Stomach (tissue), 4 donors: ENCODE results near the gene GGT7.

Source experiments
- EP300 ChIP-seq: sonication (generic); formaldehyde crosslinking; IDR thresholded peaks from one replicate; pipeline ENCODE4 v1.6.1; 2017; ENCODE audit warnings: antibody characterized with exemption
- POLR2AphosphoS5 ChIP-seq, 3 donors: sonication (generic); formaldehyde crosslinking; IDR thresholded peaks; one replicate each; pipeline ENCODE4 v1.6.1; 2016; ENCODE audit warnings: antibody characterized with exemption in 3 of 3
- TF ChIP-seq, protein P1 (sequence below), 7 experiments: fragments of 450-650 bp in 4 of 7; fragments of 200-600 bp in 3 of 7; sonication (generic) in 3 of 7; IDR thresholded peaks; one replicate each; pipeline ENCODE4 v1.5.1; 2016 to 2019; ENCODE audit warnings: antibody characterized with exemption in 7 of 7, control low read depth in 2 of 7, mild to moderate bottlenecking in 1 of 7

DNA sequence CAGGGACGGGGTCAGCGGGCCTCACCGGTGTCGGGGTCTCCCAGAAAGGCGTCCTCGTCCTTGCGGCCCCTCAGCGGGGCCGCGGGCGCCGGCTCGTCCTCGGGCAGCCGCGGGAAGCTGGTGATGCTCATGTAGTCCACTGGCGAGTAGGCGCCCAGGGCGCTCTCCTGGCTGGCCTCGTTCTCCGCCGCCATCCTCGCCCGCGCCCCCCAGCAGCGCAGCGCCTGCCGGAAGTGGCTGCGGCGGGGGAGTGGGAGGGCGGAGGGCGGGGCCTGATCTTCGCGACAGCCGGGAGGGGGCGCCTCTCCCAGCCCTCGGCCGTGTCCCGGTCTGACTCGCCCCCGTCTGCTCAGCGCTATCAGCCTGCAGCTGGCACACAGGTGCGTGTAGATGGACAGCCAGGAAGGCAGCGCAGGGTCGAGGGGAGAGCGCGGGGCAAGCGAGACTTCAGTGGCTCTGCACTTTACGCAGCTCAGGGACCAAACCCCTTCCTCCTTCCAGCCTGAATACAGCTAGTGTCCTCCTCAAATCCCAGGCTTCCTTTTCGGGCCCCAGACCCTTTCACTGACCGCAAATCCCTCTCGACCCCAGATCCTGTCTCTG is at the start of gene GGT7:
- TF ChIP-seq, protein P1, sequence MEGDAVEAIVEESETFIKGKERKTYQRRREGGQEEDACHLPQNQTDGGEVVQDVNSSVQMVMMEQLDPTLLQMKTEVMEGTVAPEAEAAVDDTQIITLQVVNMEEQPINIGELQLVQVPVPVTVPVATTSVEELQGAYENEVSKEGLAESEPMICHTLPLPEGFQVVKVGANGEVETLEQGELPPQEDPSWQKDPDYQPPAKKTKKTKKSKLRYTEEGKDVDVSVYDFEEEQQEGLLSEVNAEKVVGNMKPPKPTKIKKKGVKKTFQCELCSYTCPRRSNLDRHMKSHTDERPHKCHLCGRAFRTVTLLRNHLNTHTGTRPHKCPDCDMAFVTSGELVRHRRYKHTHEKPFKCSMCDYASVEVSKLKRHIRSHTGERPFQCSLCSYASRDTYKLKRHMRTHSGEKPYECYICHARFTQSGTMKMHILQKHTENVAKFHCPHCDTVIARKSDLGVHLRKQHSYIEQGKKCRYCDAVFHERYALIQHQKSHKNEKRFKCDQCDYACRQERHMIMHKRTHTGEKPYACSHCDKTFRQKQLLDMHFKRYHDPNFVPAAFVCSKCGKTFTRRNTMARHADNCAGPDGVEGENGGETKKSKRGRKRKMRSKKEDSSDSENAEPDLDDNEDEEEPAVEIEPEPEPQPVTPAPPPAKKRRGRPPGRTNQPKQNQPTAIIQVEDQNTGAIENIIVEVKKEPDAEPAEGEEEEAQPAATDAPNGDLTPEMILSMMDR (IDR thresholded peaks at IDR 0.05) = peak in 5 of 7 experiments; percentile 32 to 85 (median 69)
- TF ChIP-seq EP300 (no peak), POLR2AphosphoS5 (IDR thresholded peaks at IDR 0.05) (peak; percentile 57 to 81 (median 64))
